CD4-positive, alpha-beta T cell treated with Interleukin-15 for 4 hours (primary cell): ENCODE results near the gene CCNI.

Experiments
- DNase-seq: peaks from one replicate; pipeline ENCODE4 v3.0.0-alpha.2; 2020; ENCODE audit warnings: low spot score

The CCNI gene

DNA sequence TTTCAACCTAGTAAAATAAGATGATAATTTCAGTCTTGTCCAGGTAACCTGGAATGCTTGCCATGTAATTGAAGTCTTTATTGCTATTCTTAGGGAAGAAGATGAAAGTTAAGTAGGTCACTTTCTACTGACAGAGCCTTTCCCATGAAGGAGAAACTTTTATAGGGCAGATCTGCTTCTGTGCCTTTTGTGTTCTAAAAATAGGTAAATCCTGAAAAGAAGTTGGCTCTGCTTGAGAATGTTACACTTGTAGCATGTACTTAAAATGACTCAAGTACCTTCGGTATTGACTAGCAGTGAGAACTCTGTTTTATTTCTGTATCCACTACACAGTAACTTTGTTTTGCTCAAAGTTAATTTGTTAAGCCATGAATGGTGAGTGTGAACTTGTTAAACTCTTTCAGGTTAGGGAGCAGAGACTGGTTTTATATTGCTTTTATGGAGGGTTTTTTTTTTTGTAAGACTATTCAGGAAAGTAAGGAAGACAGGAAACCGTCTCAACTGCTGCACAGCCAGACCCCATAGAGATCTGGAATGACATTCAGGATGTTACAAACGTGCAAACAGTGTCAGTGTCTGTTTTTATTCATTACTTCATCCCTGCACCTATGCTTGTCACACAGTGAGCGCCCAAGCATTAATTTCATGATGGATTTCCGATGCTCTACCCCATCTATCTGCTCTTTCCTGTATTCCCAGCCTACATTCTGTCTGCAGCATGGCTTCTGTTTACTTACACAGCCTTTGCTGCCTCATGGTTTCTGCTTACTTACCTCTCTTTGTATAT lies 73.3 kb downstream of the CCNI start:
- DNase-seq = no peak

GRCh38 chr4:77001907-77002306 lies 73.9 kb downstream of the CCNI start:
- no peak for DNase-seq

- DNase-seq = no peak
Observed at GRCh38 chr4:76998251-76998901, 77.4 kb downstream of the CCNI start.

- no peak for DNase-seq
Observed at GRCh38 chr4:76997532-76997931, 78.3 kb downstream of the CCNI start.
